HT-29 (cell line): Measurements from ENCODE around the gene NUAK1. TPM values are rescaled to one million over a fixed set of nuclear protein-coding genes. Genes with fewer than 3 reads are reported as not detected.
A peak's percentile ranks its signal among the peaks of the same experiment; 100 is the strongest.
"Not testable (repeated sequence)": the region's sequence is repeated elsewhere in the genome, so short reads cannot be mapped to it uniquely, and the experiment has no call there.

ENCODE experiments used
- DNase-seq: peaks from one replicate; pipeline ENCODE4 v3.0.0-alpha.2; 2015; ENCODE audit warnings: low spot score
- total RNA-seq: library from RNA; depleted of rRNA; stranded (reverse); fragments of >200 nt; shearing (Covaris generic); gene quantifications from 2 replicates; pipeline ENCODE4 v1.2.3, GENCODE V29; 2014; rRNA removed

The NUAK1 gene
- total RNA-seq, 1 experiment from 2014 or later, result 1.3 TPM

- no peak for DNase-seq
Observed at GRCh38 chr12:106033161-106033675, 105.5 kb downstream of the NUAK1 start.

- DNase-seq, result no peak
Observed at GRCh38 chr12:106032623-106032925, 106.2 kb downstream of the NUAK1 start.

GRCh38 chr12:106031761-106032622, 106.8 kb downstream of the NUAK1 start:
- peak; percentile 12 for DNase-seq

- DNase-seq, result no peak
Observed at GRCh38 chr12:106030210-106031071, 108.3 kb downstream of the NUAK1 start.

GRCh38 chr12:106029532-106029931, 109.2 kb downstream of the NUAK1 start:
- DNase-seq, result no peak

GRCh38 chr12:106027911-106028310, 110.8 kb downstream of the NUAK1 start:
- no peak for DNase-seq

GRCh38 chr12:106027286-106027685, 111.5 kb downstream of the NUAK1 start:
- no peak for DNase-seq

- DNase-seq, result no peak
Observed at GRCh38 chr12:106025129-106025528, 113.6 kb downstream of the NUAK1 start.

- no peak for DNase-seq
Observed at GRCh38 chr12:106023039-106023438, 115.7 kb downstream of the NUAK1 start.

- no peak for DNase-seq
Observed at GRCh38 chr12:106022568-106023012, 116.2 kb downstream of the NUAK1 start.

- DNase-seq, result no peak
Observed at GRCh38 chr12:106021516-106021915, 117.2 kb downstream of the NUAK1 start.

GRCh38 chr12:106020736-106021135, 118.0 kb downstream of the NUAK1 start:
- no peak for DNase-seq

GRCh38 chr12:106019144-106019543, 119.6 kb downstream of the NUAK1 start:
- DNase-seq, result no peak

GRCh38 chr12:106018286-106018685, 120.5 kb downstream of the NUAK1 start:
- DNase-seq, result no peak

GRCh38 chr12:106016601-106017278, 122.0 kb downstream of the NUAK1 start:
- not testable (repeated sequence) for DNase-seq

GRCh38 chr12:106015646-106016045, 123.1 kb downstream of the NUAK1 start:
- DNase-seq, result no peak

- DNase-seq, result no peak
Observed at GRCh38 chr12:106013941-106014340, 124.8 kb downstream of the NUAK1 start.

Other genes starting within 250 kb of the NUAK1 start
- gene CKAP4, start 109.1 kb upstream of the NUAK1 start, total RNA-seq, result 8.1 and 9.1 TPM in 2 replicates
- gene TCP11L2, start 163.8 kb upstream of the NUAK1 start, total RNA-seq, result 8.0 and 8.7 TPM in 2 replicates
- 6.2 and 6.9 TPM in 2 replicates for gene POLR3B, start 218.8 kb upstream of the NUAK1 start, total RNA-seq